GM06990 (cell line): ENCODE results near the gene LRRC55.

Experiments
- DNase-seq: peaks from one replicate; pipeline ENCODE4 v3.0.0-alpha.2; 2011; ENCODE audit not compliant: insufficient read length; ENCODE audit errors: extremely low read depth
- H3K27me3 ChIP-seq: replicated peaks from 2 replicates; pipeline ENCODE4 v1.6.0; 2011; ENCODE audit warnings: low read length; ENCODE audit not compliant: control insufficient read depth, insufficient read depth
- H3K36me3 ChIP-seq: 2 replicates; pipeline ENCODE4 v1.5.1; 2011; ENCODE audit warnings: low read length; ENCODE audit not compliant: control insufficient read depth, insufficient read depth
- H3K4me3 ChIP-seq: replicated peaks from 2 replicates; pipeline ENCODE4 v1.5.1; 2011; ENCODE audit warnings: low read depth, mild to moderate bottlenecking, control low read depth, low read length
- CTCF ChIP-seq: IDR thresholded peaks from 2 replicates; pipeline ENCODE4 v1.5.1; 2011; ENCODE audit warnings: low read length, control low read depth, mild to moderate bottlenecking, inconsistent platforms; ENCODE audit not compliant: insufficient read depth, poor library complexity, severe bottlenecking

LRRC55 gene

GRCh38 chr11:57157624-57158023, 24.1 kb upstream of the LRRC55 start:
- Histone ChIP-seq H3K4me3 (no peak overlapping the region), H3K36me3 (no peaks in the 10 kb centered on the region), H3K27me3 (no peaks in the 10 kb centered on the region)
- no peak for DNase-seq
- TF ChIP-seq CTCF: no peak

- H3K27me3 ChIP-seq: no peaks in the 10 kb centered on the region
- H3K36me3 ChIP-seq: no peaks in the 10 kb centered on the region
- no peak for DNase-seq
- no peak overlapping the region for H3K4me3 ChIP-seq
- TF ChIP-seq CTCF: no peak
These were observed 23.6 kb upstream of the LRRC55 start for GRCh38 chr11:57158180-57158579.

DNA sequence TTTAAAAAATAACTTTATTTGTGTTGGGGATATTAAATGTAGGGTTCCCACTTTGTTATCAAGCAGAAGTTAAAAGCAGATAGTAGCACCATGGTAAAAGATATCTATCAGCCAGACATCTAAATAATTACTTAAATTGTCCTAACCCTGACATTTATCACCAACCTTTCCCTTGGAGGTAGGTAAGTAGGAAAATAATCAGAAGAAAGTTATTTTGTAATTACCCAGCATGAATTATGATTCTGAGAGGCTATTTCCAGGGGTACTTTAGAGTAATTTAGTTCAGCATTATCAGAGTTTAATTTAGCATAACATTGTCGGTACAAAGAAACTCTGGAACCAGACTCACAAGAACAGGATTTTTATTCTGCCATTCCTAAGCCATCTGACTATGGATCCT, 23.2 kb upstream of the LRRC55 start:
- no peak for TF ChIP-seq CTCF
- Histone ChIP-seq H3K27me3 (no peaks in the 10 kb centered on the region), H3K36me3 (no peaks in the 10 kb centered on the region), H3K4me3 (no peak overlapping the region)
- no peak for DNase-seq

- Histone ChIP-seq H3K27me3 (no peaks in the 10 kb centered on the region), H3K36me3 (no peaks in the 10 kb centered on the region), H3K4me3 (no peak overlapping the region)
- DNase-seq: no peak
- TF ChIP-seq CTCF: no peak
These were observed 21.1 kb upstream of the LRRC55 start for GRCh38 chr11:57160665-57161064.

GRCh38 chr11:57161351-57161750, 20.4 kb upstream of the LRRC55 start:
- no peak for TF ChIP-seq CTCF
- no peak overlapping the region for H3K4me3 ChIP-seq
- no peaks in the 10 kb centered on the region for H3K36me3 ChIP-seq
- no peak for DNase-seq
- H3K27me3 ChIP-seq: no peaks in the 10 kb centered on the region

DNA sequence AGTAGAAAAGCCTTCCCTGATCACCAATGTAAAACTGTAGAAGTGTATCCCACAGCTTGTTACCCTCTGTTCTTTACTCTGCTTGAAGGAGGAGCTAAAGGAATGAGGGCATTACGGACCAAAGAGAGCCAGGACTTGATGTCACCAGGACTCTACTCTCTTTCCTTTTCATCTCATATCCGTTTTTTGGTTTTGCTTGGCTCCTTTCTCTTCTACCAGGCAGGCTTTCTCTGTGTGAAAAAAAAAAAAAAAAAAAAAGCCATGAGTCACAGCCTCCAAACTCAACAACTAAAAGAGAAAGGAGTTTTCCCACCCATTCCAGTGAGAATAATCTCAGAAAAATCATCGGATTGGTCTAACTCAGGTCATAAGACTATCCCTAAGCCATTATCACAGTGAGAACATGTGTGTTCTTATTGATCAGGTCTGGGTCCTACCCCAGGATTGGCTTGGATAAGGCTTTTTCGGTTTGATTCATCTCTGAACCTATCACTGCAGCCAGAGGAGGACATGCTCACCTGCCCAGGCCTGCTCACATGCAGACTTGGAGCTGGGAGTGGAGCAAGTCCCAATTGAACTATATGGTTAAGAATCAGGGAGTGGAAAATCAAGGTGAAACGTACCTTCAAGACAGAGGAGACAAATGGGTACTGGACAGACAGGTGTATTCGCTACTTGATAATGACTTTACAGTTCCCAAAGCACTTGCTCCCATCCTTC, 19.4 kb upstream of the LRRC55 start:
- TF ChIP-seq CTCF: no peak
- DNase-seq: no peak
- Histone ChIP-seq H3K27me3 (no peaks in the 10 kb centered on the region), H3K36me3 (no peaks in the 10 kb centered on the region), H3K4me3 (no peak overlapping the region)
